ENCODE results near the gene KANSL1. TPM values are rescaled to one million over a fixed set of nuclear protein-coding genes. Genes with fewer than 3 reads are reported as not detected.

Gene KANSL1
- total RNA-seq, 1 experiment from 2014 or later: 55.5 TPM

DNA sequence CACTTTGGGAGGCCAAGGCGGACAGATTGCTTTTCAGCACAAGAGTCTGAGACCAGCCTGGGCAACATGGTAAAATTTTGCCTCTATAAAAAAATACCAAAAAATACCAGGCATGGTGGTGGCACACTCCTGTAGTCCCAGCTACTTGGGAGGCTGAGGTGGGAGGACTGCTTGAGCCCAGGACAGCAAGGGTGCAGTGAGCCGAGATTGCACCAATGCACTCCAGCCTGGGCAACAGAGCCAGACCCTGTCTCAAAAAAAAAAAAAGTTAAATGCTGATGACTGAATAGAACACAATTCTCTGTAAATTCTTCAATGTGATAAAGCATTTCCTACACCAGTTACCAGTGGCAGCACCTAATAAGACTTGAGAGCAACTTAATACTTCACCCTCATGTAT is 65.7 kb downstream of the KANSL1 start:
- no peak overlapping the region for H3K4me3 ChIP-seq (ENCODE audit: low read depth in 2 of 2, low read length in 2 of 2)
- DNase-seq (ENCODE audit: low read depth, low spot score) (no peak), ATAC-seq (no peak)
- CTCF ChIA-PET: no interaction called here
- no peak overlapping the region for H3K27ac ChIP-seq (ENCODE audit: low read length)
- in situ Hi-C loops (cut with HindIII; ENCODE audit: low pct_unique_long_range_greater_than_20kb, low sequenced_read_pairs): no loop called here
- H3K36me3 ChIP-seq (ENCODE audit: control insufficient read depth, insufficient read depth, low read length): no peaks in the 10 kb centered on the region
- no peaks in the 10 kb centered on the region for H3K27me3 ChIP-seq (ENCODE audit: control insufficient read depth, insufficient read depth, low read length)
- POLR2A ChIA-PET: no interaction called here
- BruUV-seq (replicated peaks): no TSS peak
- H3K4me1 ChIP-seq (ENCODE audit: control insufficient read depth, insufficient read depth, low read length): peaks cover 8% of the 10 kb centered on the region
- intact Hi-C loops (cut with micrococcal nuclease; ENCODE audit: unreplicated experiment): no loop called here
- no peaks in the 10 kb centered on the region for H3K9me3 ChIP-seq (ENCODE audit: control insufficient read depth, insufficient read depth, low read depth, low read length)
- no peak for TF ChIP-seq CTCF (IDR thresholded peaks at IDR 0.05)
- TF ChIP-seq POLR2AphosphoS5 (IDR thresholded peaks at IDR 0.05; ENCODE audit: low read depth, low read length): no peak
- TF ChIP-seq, protein P1, sequence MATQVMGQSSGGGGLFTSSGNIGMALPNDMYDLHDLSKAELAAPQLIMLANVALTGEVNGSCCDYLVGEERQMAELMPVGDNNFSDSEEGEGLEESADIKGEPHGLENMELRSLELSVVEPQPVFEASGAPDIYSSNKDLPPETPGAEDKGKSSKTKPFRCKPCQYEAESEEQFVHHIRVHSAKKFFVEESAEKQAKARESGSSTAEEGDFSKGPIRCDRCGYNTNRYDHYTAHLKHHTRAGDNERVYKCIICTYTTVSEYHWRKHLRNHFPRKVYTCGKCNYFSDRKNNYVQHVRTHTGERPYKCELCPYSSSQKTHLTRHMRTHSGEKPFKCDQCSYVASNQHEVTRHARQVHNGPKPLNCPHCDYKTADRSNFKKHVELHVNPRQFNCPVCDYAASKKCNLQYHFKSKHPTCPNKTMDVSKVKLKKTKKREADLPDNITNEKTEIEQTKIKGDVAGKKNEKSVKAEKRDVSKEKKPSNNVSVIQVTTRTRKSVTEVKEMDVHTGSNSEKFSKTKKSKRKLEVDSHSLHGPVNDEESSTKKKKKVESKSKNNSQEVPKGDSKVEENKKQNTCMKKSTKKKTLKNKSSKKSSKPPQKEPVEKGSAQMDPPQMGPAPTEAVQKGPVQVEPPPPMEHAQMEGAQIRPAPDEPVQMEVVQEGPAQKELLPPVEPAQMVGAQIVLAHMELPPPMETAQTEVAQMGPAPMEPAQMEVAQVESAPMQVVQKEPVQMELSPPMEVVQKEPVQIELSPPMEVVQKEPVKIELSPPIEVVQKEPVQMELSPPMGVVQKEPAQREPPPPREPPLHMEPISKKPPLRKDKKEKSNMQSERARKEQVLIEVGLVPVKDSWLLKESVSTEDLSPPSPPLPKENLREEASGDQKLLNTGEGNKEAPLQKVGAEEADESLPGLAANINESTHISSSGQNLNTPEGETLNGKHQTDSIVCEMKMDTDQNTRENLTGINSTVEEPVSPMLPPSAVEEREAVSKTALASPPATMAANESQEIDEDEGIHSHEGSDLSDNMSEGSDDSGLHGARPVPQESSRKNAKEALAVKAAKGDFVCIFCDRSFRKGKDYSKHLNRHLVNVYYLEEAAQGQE (IDR thresholded peaks at IDR 0.05; ENCODE audit: insufficient read depth in 1 of 2, low read depth in 2 of 2, low read length in 1 of 2): no peak
- no peak for TF ChIP-seq SIN3A (IDR thresholded peaks at IDR 0.05; ENCODE audit: borderline replicate concordance, insufficient read depth, low read depth, low read length)
- no peak for TF ChIP-seq TCF7L2 (IDR thresholded peaks at IDR 0.05; ENCODE audit: low read depth, low read length)

GRCh38 chr17:46126840-46127239 is 66.4 kb downstream of the KANSL1 start:
- peaks cover 8% of the 10 kb centered on the region for H3K4me1 ChIP-seq (ENCODE audit: control insufficient read depth, insufficient read depth, low read length)
- no peak overlapping the region for H3K4me3 ChIP-seq (ENCODE audit: low read depth in 2 of 2, low read length in 2 of 2)
- H3K36me3 ChIP-seq (ENCODE audit: control insufficient read depth, insufficient read depth, low read length): no peaks in the 10 kb centered on the region
- H3K27me3 ChIP-seq (ENCODE audit: control insufficient read depth, insufficient read depth, low read length): no peaks in the 10 kb centered on the region
- no peak for DNase-seq (ENCODE audit: low read depth, low spot score)
- no peak for ATAC-seq
- ChIA-PET POLR2A (interaction anchor here (0.6 kb wide), 1 partner anchor 82 kb away, joined by 3 read pairs; no protein-coding TSS in a partner anchor), CTCF (no interaction called here)
- intact Hi-C loops (cut with micrococcal nuclease; ENCODE audit: unreplicated experiment): no loop called here
- BruUV-seq (replicated peaks): TSS peak; percentile 12
- TF ChIP-seq, protein P1 (IDR thresholded peaks at IDR 0.05; ENCODE audit: insufficient read depth in 1 of 2, low read depth in 2 of 2, low read length in 1 of 2): no peak
- no peak for TF ChIP-seq POLR2AphosphoS5 (IDR thresholded peaks at IDR 0.05; ENCODE audit: low read depth, low read length)
- TF ChIP-seq TCF7L2 (IDR thresholded peaks at IDR 0.05; ENCODE audit: low read depth, low read length): no peak
- TF ChIP-seq CTCF (IDR thresholded peaks at IDR 0.05): no peak
- TF ChIP-seq SIN3A (IDR thresholded peaks at IDR 0.05; ENCODE audit: borderline replicate concordance, insufficient read depth, low read depth, low read length): no peak
- in situ Hi-C loops (cut with HindIII; ENCODE audit: low pct_unique_long_range_greater_than_20kb, low sequenced_read_pairs): no loop called here
- no peak overlapping the region for H3K27ac ChIP-seq (ENCODE audit: low read length)
- no peaks in the 10 kb centered on the region for H3K9me3 ChIP-seq (ENCODE audit: control insufficient read depth, insufficient read depth, low read depth, low read length)
